Body of pancreas (tissue), 4 donors: ENCODE results near the gene WWOX.

ENCODE experiments used
- POLR2A ChIP-seq, 3 donors: fragments of 450-650 bp; IDR thresholded peaks; one replicate each; pipeline ENCODE4 v1.6.1; 2016; ENCODE audit warnings: antibody characterized with exemption in 3 of 3, mild to moderate bottlenecking in 2 of 3
- TF ChIP-seq, protein P1 (sequence below), 7 experiments: fragments of 450-650 bp in 4 of 7; fragments of 200-600 bp in 3 of 7; sonication (generic) in 3 of 7; IDR thresholded peaks; one replicate each; pipeline ENCODE4 v1.5.1; 2016 to 2019; ENCODE audit warnings: antibody characterized with exemption in 7 of 7

DNA sequence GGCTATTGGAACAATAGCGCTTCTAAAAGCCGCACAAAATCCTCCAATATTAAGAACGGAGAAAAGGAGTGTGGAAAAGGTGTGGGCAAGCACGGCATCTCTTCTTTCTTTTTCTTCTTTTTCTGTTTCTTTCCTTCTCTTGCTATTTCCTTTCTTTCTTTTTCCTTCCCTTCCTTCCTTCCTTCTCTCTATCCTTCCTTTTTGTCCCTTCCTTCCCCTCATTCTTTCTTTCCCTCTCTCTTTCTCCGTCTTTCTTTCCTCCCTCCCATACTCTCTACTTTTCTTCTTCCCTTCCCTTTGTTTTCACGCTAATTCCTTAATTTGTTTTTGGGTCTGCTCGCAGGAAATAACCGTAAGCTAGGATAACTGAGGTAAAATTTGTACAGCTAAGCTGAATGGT lies 1022.9 kb downstream of the WWOX start:
- TF ChIP-seq POLR2A (IDR thresholded peaks at IDR 0.05) = no peak
- TF ChIP-seq, protein P1, sequence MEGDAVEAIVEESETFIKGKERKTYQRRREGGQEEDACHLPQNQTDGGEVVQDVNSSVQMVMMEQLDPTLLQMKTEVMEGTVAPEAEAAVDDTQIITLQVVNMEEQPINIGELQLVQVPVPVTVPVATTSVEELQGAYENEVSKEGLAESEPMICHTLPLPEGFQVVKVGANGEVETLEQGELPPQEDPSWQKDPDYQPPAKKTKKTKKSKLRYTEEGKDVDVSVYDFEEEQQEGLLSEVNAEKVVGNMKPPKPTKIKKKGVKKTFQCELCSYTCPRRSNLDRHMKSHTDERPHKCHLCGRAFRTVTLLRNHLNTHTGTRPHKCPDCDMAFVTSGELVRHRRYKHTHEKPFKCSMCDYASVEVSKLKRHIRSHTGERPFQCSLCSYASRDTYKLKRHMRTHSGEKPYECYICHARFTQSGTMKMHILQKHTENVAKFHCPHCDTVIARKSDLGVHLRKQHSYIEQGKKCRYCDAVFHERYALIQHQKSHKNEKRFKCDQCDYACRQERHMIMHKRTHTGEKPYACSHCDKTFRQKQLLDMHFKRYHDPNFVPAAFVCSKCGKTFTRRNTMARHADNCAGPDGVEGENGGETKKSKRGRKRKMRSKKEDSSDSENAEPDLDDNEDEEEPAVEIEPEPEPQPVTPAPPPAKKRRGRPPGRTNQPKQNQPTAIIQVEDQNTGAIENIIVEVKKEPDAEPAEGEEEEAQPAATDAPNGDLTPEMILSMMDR (IDR thresholded peaks at IDR 0.05) = no peak
